Diencephalon (tissue), 1 donor: ENCODE results near the gene IL2RG. TPM values are rescaled to one million over a fixed set of nuclear protein-coding genes. Genes with fewer than 3 reads are reported as not detected.

Source experiments
- small RNA-seq: library from RNA; depleted of rRNA; stranded (forward); fragments of <200 nt; gene quantifications from one replicate; pipeline ENCODE3, GENCODE V24; 2014
- total RNA-seq: library from RNA; depleted of rRNA; stranded (reverse); fragments of >200 nt; gene quantifications from one replicate; pipeline ENCODE4 v1.2.3, GENCODE V29; 2014

IL2RG gene
- not detected for total RNA-seq

DNA sequence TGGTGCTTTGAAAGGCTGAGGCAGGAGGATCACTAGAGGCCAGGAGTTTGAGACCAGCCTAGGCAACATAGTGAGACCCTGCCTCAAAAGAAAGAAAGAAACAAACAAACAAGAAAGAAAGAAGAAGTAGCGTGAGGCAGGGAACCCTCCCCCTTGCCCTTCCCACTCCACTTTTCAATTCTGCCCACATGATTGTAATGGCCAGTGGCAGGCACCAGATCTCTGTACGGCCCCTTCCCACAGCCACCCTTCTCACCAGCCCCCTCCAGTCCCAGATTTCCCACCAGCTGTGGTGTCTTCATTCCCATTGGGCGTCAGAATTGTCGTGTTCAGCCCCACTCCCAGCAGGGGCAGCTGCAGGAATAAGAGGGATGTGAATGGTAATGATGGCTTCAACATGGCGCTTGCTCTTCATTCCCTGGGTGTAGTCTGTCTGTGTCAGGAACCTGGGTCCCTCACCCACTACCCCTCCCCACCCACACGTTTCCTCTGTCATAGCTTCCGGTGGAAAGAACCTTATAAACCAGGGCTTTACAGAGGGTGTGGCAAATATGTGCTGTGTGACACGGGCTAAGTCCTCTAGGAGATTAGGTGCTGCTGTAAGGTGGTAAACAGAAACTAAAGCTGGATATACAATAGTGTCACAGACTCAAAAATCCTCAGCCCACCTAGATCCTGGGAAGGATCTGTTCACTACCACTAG lies at the start of gene IL2RG:
TSS of gene IL2RG (minus strand) at position 437 of the 703 bp plus-strand sequence. CDS start at position 399, 38 bp downstream.

DNA sequence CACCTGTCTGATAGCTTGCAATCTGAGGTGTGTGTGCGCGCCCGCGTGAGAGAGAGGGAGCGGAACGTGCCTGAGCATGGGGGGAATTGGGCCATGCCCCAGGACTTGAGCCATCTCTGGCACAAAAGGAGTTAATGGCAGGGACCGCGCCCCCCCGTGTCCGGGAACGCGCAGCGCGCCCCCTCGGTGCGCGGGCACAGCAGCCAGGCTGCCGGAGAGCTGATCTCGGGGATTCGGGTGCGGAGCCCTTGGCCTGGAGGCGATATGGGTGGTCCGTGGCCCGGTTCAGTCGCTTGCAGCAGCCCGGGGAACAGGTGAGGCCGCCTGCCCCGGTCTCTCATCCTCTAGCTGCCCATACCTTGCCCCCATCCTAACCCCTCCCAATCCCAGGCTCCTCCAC lies 33.3 kb upstream of the IL2RG start, which contains the start of gene NLGN3:
TSS of gene NLGN3 (plus strand) at position 191 of the 400 bp plus-strand sequence. CDS start 2,909 bp downstream, outside the sequence.

DNA sequence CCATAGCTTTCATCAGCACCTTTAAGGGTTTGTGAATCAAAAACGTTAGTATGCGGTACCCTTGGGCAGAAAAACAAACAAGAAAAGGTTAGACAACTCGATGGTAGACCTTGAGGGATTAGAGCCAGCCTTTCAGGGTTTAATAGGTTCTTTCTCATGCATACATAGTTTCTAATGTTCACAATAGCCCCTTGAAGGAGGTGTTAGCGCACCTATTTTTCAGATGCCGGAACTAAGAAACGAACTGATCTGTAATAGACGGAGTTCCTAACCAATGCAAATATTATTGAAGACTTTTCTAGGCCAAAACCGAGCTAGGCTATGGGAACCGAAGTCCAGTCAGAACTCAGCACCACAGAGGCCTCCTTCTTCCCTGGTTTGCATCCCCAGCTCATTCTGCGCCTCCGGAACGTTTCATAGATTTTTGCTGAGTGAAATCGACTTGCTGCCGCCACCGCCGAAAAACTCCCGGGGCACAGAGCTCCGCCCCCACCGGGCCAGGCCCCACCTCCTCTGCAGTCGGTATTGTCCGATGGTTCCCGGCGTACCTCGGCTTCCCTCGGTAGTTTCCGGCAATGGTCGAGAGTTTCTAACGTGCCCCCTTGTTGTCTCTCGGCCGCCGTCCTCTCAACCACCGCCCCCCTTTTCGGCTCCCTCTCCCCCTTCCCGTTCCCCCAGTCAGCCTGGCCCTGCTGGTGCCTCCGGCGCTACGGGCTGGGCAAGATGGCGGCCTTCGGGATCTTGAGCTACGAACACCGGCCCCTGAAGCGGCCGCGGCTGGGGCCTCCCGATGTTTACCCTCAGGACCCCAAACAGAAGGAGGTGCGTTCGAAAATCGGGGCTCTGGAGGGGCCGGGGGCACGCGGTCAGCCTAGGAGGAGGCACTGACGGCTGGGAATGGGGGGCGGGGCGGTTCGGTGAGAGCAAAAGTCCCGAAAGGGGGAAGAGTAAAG lies 6.9 kb upstream of the IL2RG start, which contains the start of gene MED12:
TSS of gene MED12 (plus strand) at position 565 of the 953 bp plus-strand sequence. CDS start at position 724, 159 bp downstream.

DNA sequence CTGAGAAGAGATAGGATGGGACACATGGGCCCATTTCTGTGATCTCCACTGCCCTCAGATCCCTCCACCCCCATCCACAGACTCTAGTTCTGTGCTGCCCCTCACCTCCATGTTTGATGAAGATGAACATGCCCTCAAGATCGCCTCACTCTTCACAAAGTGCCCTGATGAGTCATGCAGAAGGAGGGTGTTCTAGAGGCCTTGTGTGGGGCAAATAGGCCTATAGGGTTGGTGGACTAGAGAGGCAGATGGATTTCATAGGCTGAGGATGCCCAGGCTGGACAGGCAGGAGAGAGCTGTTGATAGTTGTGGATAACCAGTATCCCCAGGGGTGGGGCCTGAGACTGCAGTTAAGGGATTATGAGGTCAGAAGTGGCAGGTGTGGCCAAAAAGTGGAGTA lies 5.0 kb downstream of the IL2RG start, which contains the start of gene CXorf65:
TSS of gene CXorf65 (minus strand) at position 314 of the 400 bp plus-strand sequence. CDS start at position 130, 184 bp downstream.

DNA sequence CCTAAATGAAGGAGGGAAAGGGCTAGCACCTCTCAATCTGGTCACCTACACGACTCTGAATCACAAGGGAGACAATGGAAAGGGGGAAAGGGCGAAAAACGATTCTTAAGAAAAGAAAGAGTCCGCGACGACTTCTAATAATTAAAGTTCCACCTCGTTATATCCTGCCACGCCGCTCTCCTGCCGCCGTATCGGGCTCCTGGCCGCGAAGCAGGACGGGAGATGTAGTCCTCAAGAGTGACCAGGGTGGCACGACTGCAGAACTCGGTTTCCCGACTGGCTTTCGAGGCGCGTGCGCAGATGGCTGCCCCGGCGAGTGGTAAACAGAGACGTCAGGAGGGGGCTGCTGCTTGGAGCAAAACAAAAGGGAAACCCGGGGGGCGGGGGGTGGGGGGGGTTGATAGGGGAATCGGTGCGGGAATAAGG lies 15.8 kb downstream of the IL2RG start, which contains the start of gene FOXO4:
TSS of gene FOXO4 (plus strand) at position 297 of the 426 bp plus-strand sequence. CDS start 678 bp downstream, outside the sequence.

DNA sequence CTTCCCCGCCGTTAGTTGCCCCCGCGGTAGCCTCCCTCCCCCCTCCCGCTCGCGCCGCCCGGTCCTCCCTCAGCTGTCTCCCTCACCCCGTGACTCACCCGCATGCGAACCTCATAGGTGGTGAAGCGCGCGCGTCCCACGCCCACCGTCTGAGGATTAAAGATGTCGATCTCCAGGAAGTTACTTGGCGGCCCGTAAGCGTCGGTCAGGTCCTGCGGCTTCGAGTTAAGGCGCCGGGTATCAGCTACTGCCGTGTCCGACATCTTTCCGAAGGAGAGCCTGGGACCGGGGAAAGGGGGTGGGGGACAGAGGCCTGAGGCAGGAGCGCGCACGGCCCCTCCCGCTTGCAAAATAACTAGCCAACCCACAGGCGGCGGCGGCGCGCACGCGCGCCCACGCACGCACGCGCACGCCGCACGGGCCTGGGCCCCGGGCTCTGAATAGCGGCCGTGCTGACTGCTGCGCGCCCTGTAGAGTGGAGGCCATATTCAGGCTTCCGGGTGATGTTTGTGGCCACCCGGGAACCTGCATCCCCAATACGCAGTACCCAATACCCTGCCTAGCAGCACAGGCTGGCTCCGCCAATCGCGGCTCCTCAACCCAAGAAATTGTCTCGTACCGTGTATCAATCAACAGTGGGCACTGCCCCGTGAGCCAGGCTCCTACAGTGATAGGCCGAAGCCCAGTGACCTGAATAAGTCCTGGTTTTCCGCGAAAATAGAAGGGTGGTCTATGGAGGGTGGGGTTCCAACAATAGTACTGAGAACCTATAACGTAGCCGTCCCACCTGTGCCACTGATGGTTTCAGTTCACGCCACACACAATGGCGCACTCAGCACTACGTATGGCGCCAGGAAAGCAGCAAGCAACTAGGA lies 43.1 kb downstream of the IL2RG start, which contains the start of gene SNX12:
TSS of gene SNX12 (minus strand) at position 291 of the 875 bp plus-strand sequence. CDS start at position 263, 28 bp downstream.

Small RNA genes within 50 kb of the gene (small RNA-seq; reads per million reads assigned to genes)
- not detected for gene CXorf65

Other genes with a start within 250 kb of the IL2RG start
- not detected for gene TEX11, start 202.9 kb downstream of the IL2RG start, total RNA-seq
- gene SLC7A3, start 180.5 kb downstream of the IL2RG start, total RNA-seq, result 3.9 TPM
- 59.5 TPM for gene SNX12, start 43.2 kb downstream of the IL2RG start, total RNA-seq
- 4.8 TPM for gene FOXO4, start 15.7 kb downstream of the IL2RG start, total RNA-seq
- gene CXorf65, start 4.8 kb downstream of the IL2RG start, total RNA-seq, result not detected
- gene MED12, start 7.0 kb upstream of the IL2RG start, total RNA-seq, result 21.7 TPM
- 38.1 TPM for gene NLGN3, start 33.3 kb upstream of the IL2RG start, total RNA-seq
- gene GJB1, start 111.6 kb upstream of the IL2RG start, total RNA-seq, result not detected
- 44.1 TPM for gene ZMYM3, start 142.6 kb upstream of the IL2RG start, total RNA-seq
- 275 TPM for gene NONO, start 172.1 kb upstream of the IL2RG start, total RNA-seq
- 2.5 TPM for gene ITGB1BP2, start 190.2 kb upstream of the IL2RG start, total RNA-seq